Neuronal stem cell (in vitro differentiated cells): ENCODE measurements around the gene ASCC1.
"Not testable (repeated sequence)": the region's sequence is repeated elsewhere in the genome, so short reads cannot be mapped to it uniquely, and the experiment has no call there.

Experiments used
- DNase-seq: peaks from one replicate; pipeline ENCODE4 v3.0.0-alpha.2; 2013; ENCODE audit warnings: low spot score
- H2AFZ ChIP-seq: one replicate; pipeline ENCODE4 v1.6.1; 2013; ENCODE audit warnings: mild to moderate bottlenecking, low read length, inconsistent platforms
- H2AK5ac ChIP-seq: 2 replicates; pipeline ENCODE4 v1.6.1; 2013; ENCODE audit warnings: low read depth, mild to moderate bottlenecking, inconsistent platforms, low read length, moderate library complexity, mixed read lengths
- H2BK120ac ChIP-seq: 2 replicates; pipeline ENCODE4 v1.6.1; 2013; ENCODE audit warnings: low read depth, mild to moderate bottlenecking, inconsistent platforms, low read length, moderate library complexity, mixed read lengths
- H2BK12ac ChIP-seq: one replicate; pipeline ENCODE4 v1.6.1; 2013; ENCODE audit warnings: low read length, inconsistent platforms
- H2BK15ac ChIP-seq: 2 replicates; pipeline ENCODE4 v1.6.1; 2013; ENCODE audit warnings: mild to moderate bottlenecking, low read length, inconsistent platforms, mixed read lengths
- H2BK5ac ChIP-seq: one replicate; pipeline ENCODE4 v1.6.1; 2013; ENCODE audit warnings: inconsistent platforms, mild to moderate bottlenecking, low read length, moderate library complexity
- H3K14ac ChIP-seq: one replicate; pipeline ENCODE4 v1.6.1; 2013; ENCODE audit warnings: low read length, inconsistent platforms
- H3K18ac ChIP-seq: 2 replicates; pipeline ENCODE4 v1.6.1; 2013; ENCODE audit warnings: low read length, inconsistent platforms
- H3K23ac ChIP-seq: 2 replicates; pipeline ENCODE4 v1.6.1; 2013; ENCODE audit warnings: low read depth, mild to moderate bottlenecking, mixed read lengths, low read length, inconsistent platforms; ENCODE audit not compliant: poor library complexity
- H3K27ac ChIP-seq: replicated peaks from 3 replicates; pipeline ENCODE4 v1.5.1; 2013; ENCODE audit warnings: low read length, inconsistent platforms
- H3K27me3 ChIP-seq, 3 experiments: 2 replicates each; pipeline ENCODE4 v1.6.1; 2013; ENCODE audit warnings: low read length in 3 of 3, mild to moderate bottlenecking in 2 of 3, inconsistent platforms in 1 of 3, low read depth in 1 of 3, mixed read lengths in 1 of 3, moderate library complexity in 1 of 3; ENCODE audit not compliant: control insufficient read depth in 3 of 3, insufficient read depth in 3 of 3
- H3K36me3 ChIP-seq, 2 donors: replicated peaks in 1 of 2; 2 replicates each; pipeline ENCODE4 v1.6.1; 2013; ENCODE audit warnings: low read length in 2 of 2; ENCODE audit not compliant: control insufficient read depth in 2 of 2, insufficient read depth in 2 of 2
- H3K4ac ChIP-seq: 2 replicates; pipeline ENCODE4 v1.6.1; 2013; ENCODE audit warnings: inconsistent platforms, mild to moderate bottlenecking, low read length, moderate library complexity
- H3K4me1 ChIP-seq, 2 donors: 1 replicate in 1 of 2; 2 replicates in 1 of 2; pipeline ENCODE4 v1.6.1; 2013; ENCODE audit warnings: low read length in 2 of 2, low read depth in 1 of 2; ENCODE audit not compliant: control insufficient read depth in 2 of 2, insufficient read depth in 1 of 2
- H3K4me2 ChIP-seq: one replicate; pipeline ENCODE4 v1.6.1; 2013; ENCODE audit warnings: mild to moderate bottlenecking, low read length, inconsistent platforms; ENCODE audit not compliant: insufficient read depth, poor library complexity, severe bottlenecking
- H3K4me3 ChIP-seq, 2 donors: 2 replicates each; pipeline ENCODE4 v1.5.1; 2013; ENCODE audit warnings: low read length in 2 of 2, mild to moderate bottlenecking in 2 of 2, inconsistent platforms in 1 of 2, moderate library complexity in 1 of 2
- H3K79me1 ChIP-seq: one replicate; pipeline ENCODE4 v1.6.1; 2013; ENCODE audit warnings: low read depth, mild to moderate bottlenecking, inconsistent platforms, low read length, moderate library complexity
- H3K9ac ChIP-seq: one replicate; pipeline ENCODE4 v1.6.1; 2013; ENCODE audit warnings: mild to moderate bottlenecking, low read depth, low read length, inconsistent platforms; ENCODE audit not compliant: poor library complexity
- H3K9me3 ChIP-seq, 2 donors: replicated peaks in 1 of 2; 2 replicates each; pipeline versions ENCODE3 to v1.6.1; 2013; ENCODE audit warnings: low read length in 2 of 2, mild to moderate bottlenecking in 2 of 2, inconsistent platforms in 1 of 2, low read depth in 1 of 2, mixed read lengths in 1 of 2, moderate library complexity in 1 of 2; ENCODE audit not compliant: control insufficient read depth in 2 of 2, insufficient read depth in 1 of 2
- H4K8ac ChIP-seq: one replicate; pipeline ENCODE4 v1.6.1; 2013; ENCODE audit warnings: low read depth, mild to moderate bottlenecking, inconsistent platforms, low read length, moderate library complexity
- H4K91ac ChIP-seq: one replicate; pipeline ENCODE4 v1.6.1; 2013; ENCODE audit warnings: low read length, low read depth, mild to moderate bottlenecking, inconsistent platforms; ENCODE audit not compliant: poor library complexity
- WGBS, 2 donors: extraction: QIAGEN DNeasy Blood & Tissue Kit; methylation state at CpG; one replicate each; pipeline ENCODE4 v1.1.7; 2013; ENCODE audit warnings: missing lambda C conversion rate in 2 of 2, mixed read lengths in 1 of 2; ENCODE audit not compliant: insufficient read length in 2 of 2, insufficient replicate concordance in 1 of 2; ENCODE audit errors: extremely low coverage in 2 of 2; 5-methylcytosine and 5-hydroxymethylcytosine counted together

ASCC1 gene

GRCh38 chr10:72140850-72141249, 75.2 kb downstream of the ASCC1 start:
- H2AFZ ChIP-seq: no peak overlapping the region
- no peak overlapping the region for H2AK5ac ChIP-seq
- H4K91ac ChIP-seq: no peak overlapping the region
- H3K23ac ChIP-seq: no peak overlapping the region
- no CpG with 5 or more reads among the region's 2 CpGs for WGBS, 2 donors
- no peaks in the 10 kb centered on the region for H3K9me3 ChIP-seq
- no peak overlapping the region for H3K4ac ChIP-seq
- no peak overlapping the region for H3K14ac ChIP-seq
- no peaks in the 10 kb centered on the region for H3K36me3 ChIP-seq
- no peaks in the 10 kb centered on the region for H3K79me1 ChIP-seq
- no peak overlapping the region for H2BK5ac ChIP-seq
- no peak overlapping the region for H3K9ac ChIP-seq
- H3K4me1 ChIP-seq: peaks cover 0 to 2% of the 10 kb centered on the region in 2 donors
- H3K18ac ChIP-seq: no peak overlapping the region
- no peak overlapping the region for H4K8ac ChIP-seq
- no peak overlapping the region for H3K4me2 ChIP-seq
- no peak overlapping the region for H3K27ac ChIP-seq
- no peak overlapping the region for H2BK12ac ChIP-seq
- no peak overlapping the region for H2BK15ac ChIP-seq
- no peaks in the 10 kb centered on the region for H3K27me3 ChIP-seq
- DNase-seq: no peak
- H3K4me3 ChIP-seq: no peak overlapping the region
- no peak overlapping the region for H2BK120ac ChIP-seq

DNA sequence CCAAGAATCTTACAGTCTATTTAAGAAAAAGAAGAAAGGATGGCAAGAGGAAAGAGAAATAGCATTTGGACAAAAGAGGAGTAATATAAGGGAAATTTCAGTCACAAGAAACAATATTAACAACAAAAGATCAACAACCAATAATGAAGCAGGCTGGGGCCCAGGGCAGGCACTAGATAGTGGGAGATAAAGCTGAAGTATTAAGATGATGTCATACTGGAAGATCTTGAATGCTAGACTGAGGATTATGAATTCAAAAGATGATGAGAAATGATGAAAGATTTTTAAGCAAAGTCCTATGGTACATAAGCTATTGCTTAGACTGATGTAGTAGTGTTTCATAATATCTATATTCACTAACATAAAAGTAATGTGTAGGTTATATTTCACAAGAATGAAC, 75.9 kb downstream of the ASCC1 start:
- Histone ChIP-seq H3K14ac (no peak overlapping the region), H2AFZ (no peak overlapping the region), H2BK15ac (no peak overlapping the region), H3K4me3 (no peak overlapping the region), H3K9ac (no peak overlapping the region), H3K4ac (no peak overlapping the region), H3K23ac (no peak overlapping the region), H3K18ac (no peak overlapping the region), H4K8ac (no peak overlapping the region), H3K36me3 (no peaks in the 10 kb centered on the region), H3K27me3 (no peaks in the 10 kb centered on the region), H4K91ac (no peak overlapping the region), H3K4me1 (no peaks in the 10 kb centered on the region), H2BK12ac (no peak overlapping the region), H3K27ac (no peak overlapping the region), H2BK5ac (no peak overlapping the region), H3K9me3 (no peaks in the 10 kb centered on the region), H2AK5ac (no peak overlapping the region), H2BK120ac (no peak overlapping the region), H3K79me1 (no peaks in the 10 kb centered on the region), H3K4me2 (no peak overlapping the region)
- DNase-seq: no peak

- no peaks in the 10 kb centered on the region for H3K79me1 ChIP-seq
- H3K14ac ChIP-seq: no peak overlapping the region
- no peak overlapping the region for H2BK120ac ChIP-seq
- H3K27me3 ChIP-seq: no peaks in the 10 kb centered on the region
- H2BK12ac ChIP-seq: no peak overlapping the region
- no peak overlapping the region for H3K9ac ChIP-seq
- H2BK5ac ChIP-seq: no peak overlapping the region
- H4K91ac ChIP-seq: no peak overlapping the region
- no peaks in the 10 kb centered on the region for H3K36me3 ChIP-seq
- WGBS, 2 donors: no CpG with 5 or more reads among the region's 7 CpGs
- no peak for DNase-seq
- no peak overlapping the region for H3K23ac ChIP-seq
- no peaks in the 10 kb centered on the region for H3K9me3 ChIP-seq
- no peak overlapping the region for H3K4me3 ChIP-seq
- H3K4ac ChIP-seq: no peak overlapping the region
- no peak overlapping the region for H3K18ac ChIP-seq
- H2AFZ ChIP-seq: no peak overlapping the region
- no peak overlapping the region for H2BK15ac ChIP-seq
- no peak overlapping the region for H2AK5ac ChIP-seq
- H4K8ac ChIP-seq: no peak overlapping the region
- H3K4me1 ChIP-seq: no peaks in the 10 kb centered on the region
- H3K4me2 ChIP-seq: no peak overlapping the region
- H3K27ac ChIP-seq: no peak overlapping the region
Measured at GRCh38 chr10:72137583-72137982, 78.5 kb downstream of the ASCC1 start.

DNA sequence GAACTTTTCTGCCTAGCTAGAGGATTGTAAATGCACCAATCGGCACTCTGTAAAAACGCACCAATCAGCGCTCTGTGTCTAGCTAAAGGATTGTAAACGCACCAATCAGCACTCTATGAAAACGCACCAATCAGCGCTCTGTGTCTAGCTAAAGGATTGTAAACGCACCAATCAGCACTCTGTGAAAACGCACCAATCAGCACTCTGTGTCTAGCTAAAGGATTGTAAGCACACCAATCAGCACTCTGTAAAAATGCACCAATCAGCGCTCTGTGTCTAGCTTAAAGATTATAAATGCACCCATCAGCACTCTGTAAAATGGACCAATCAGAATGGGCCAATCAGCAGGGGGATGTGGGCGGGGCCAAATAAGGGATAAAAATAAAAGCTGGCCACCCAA, 79.9 kb downstream of the ASCC1 start:
- not testable (repeated sequence) for H2AK5ac ChIP-seq, H3K23ac ChIP-seq, H3K4me3 ChIP-seq, H3K27ac ChIP-seq, H4K91ac ChIP-seq, H2BK15ac ChIP-seq, H3K27me3 ChIP-seq, H3K79me1 ChIP-seq, DNase-seq, H2AFZ ChIP-seq, H2BK120ac ChIP-seq, H3K4me2 ChIP-seq, H3K36me3 ChIP-seq, H3K14ac ChIP-seq, H3K4me1 ChIP-seq, H2BK5ac ChIP-seq, H3K4ac ChIP-seq, H3K9me3 ChIP-seq, H3K9ac ChIP-seq, H4K8ac ChIP-seq, H2BK12ac ChIP-seq, H3K18ac ChIP-seq
- WGBS, 2 donors: no CpG with 5 or more reads among the region's 10 CpGs
